Upper lobe of right lung (tissue), 1 donor: ENCODE data around the gene COL5A3. TPM values are rescaled to one million over a fixed set of nuclear protein-coding genes. Genes with fewer than 3 reads are reported as not detected.

Experiments
- ATAC-seq: fragments of 200-7000 bp; cut with Tn5 transposase; one replicate; pipeline ENCODE4 v1.9.1; 2020; ENCODE audit warnings: mild to moderate bottlenecking, moderate library complexity
- DNase-seq: peaks from one replicate; pipeline ENCODE4 v3.0.0-alpha.2; 2020
- H3K27ac ChIP-seq: fragments of 200-600 bp; one replicate; pipeline ENCODE4 v1.8.0; 2022
- H3K27me3 ChIP-seq: fragments of 200-600 bp; one replicate; pipeline ENCODE4 v1.8.0; 2022; ENCODE audit warnings: mild to moderate bottlenecking
- H3K36me3 ChIP-seq: fragments of 200-600 bp; one replicate; pipeline ENCODE4 v1.8.0; 2022
- H3K4me1 ChIP-seq: fragments of 200-600 bp; one replicate; pipeline ENCODE4 v1.8.0; 2022
- H3K4me3 ChIP-seq: fragments of 200-600 bp; one replicate; pipeline ENCODE4 v1.8.0; 2022; ENCODE audit warnings: mild to moderate bottlenecking
- H3K9me3 ChIP-seq: fragments of 200-600 bp; one replicate; pipeline ENCODE4 v1.8.0; 2022
- intact Hi-C: fragments of 100-400 bp; cut with DNase I; formaldehyde crosslinking; loops from one replicate; pipeline ENCODE4 v1.11.0; 2022
- total RNA-seq: library from RNA; stranded (reverse); fragmentation: NEBNext Ultra II Directional; extraction: Animal tissue kit (Norgen Biotek cat#: 25700); gene quantifications from one replicate; pipeline ENCODE4 v1.2.1, GENCODE V29; 2021
- TF ChIP-seq, protein P1 (sequence below): fragments of 200-600 bp; IDR thresholded peaks from one replicate; pipeline ENCODE4 v1.8.0; 2022; ENCODE audit warnings: antibody characterized with exemption
- donor health status: DM: no; HTN: yes; CAD: no; lungs with severe emphysema.

Gene COL5A3
- total RNA-seq, 1 donor from 2014 or later: 9.6 TPM

DNA sequence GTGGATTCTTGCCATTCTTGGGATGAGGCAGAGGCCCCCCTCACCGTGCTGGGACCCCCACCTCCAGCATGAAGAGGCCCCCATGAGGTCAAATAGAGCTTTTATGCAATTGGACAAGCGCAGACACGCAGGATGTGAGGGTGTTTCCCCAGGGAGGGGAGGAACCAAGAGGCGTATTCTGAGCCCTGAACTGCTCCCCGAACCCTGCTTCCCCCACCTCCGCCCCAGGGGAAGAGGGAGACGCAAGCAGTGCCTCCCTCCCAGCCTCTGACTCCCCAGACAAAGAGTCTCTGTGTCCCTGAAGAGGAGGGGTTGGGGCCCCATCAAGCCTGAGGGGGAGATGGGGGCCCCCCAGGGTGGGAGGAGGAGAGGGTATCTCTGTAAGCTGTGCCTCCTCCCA, 1.7 kb upstream of the COL5A3 start:
- Histone ChIP-seq H3K36me3 (no peaks in the 10 kb centered on the region), H3K9me3 (no peaks in the 10 kb centered on the region), H3K27me3 (peaks cover 31% of the 10 kb centered on the region), H3K4me3 (no peak overlapping the region), H3K4me1 (no peaks in the 10 kb centered on the region), H3K27ac (no peak overlapping the region)
- TF ChIP-seq, protein P1, sequence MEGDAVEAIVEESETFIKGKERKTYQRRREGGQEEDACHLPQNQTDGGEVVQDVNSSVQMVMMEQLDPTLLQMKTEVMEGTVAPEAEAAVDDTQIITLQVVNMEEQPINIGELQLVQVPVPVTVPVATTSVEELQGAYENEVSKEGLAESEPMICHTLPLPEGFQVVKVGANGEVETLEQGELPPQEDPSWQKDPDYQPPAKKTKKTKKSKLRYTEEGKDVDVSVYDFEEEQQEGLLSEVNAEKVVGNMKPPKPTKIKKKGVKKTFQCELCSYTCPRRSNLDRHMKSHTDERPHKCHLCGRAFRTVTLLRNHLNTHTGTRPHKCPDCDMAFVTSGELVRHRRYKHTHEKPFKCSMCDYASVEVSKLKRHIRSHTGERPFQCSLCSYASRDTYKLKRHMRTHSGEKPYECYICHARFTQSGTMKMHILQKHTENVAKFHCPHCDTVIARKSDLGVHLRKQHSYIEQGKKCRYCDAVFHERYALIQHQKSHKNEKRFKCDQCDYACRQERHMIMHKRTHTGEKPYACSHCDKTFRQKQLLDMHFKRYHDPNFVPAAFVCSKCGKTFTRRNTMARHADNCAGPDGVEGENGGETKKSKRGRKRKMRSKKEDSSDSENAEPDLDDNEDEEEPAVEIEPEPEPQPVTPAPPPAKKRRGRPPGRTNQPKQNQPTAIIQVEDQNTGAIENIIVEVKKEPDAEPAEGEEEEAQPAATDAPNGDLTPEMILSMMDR: no peak
- intact Hi-C loops: no loop called here
- ATAC-seq (no peak), DNase-seq (no peak)

DNA sequence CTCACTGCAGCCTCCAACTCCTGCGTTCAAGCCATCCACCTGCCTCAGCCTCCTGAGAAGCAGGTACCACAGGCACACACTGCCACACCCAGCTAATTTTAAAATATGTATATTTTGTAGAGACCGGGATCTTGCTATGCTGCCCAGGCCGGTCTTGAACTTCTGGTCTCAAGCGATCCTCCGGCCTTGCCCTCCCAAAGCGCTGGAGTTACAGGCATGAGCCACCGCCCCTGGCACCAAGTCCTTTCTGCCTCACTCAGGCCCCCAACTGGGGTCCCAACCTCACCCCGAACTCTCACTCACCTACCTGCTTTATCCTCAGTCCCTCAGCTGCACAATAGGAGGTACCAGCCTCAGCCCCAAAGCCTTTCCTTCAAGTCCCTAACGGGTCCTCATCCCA, 635 bp upstream of the COL5A3 start:
- no peak for ATAC-seq
- Histone ChIP-seq H3K4me3 (peak overlapping the region; percentile 51), H3K36me3 (no peaks in the 10 kb centered on the region), H3K4me1 (peaks cover under 1% of the 10 kb centered on the region), H3K27me3 (peaks cover 31% of the 10 kb centered on the region), H3K9me3 (no peaks in the 10 kb centered on the region), H3K27ac (no peak overlapping the region)
- DNase-seq: no peak
- TF ChIP-seq, protein P1: no peak
- intact Hi-C loops: no loop called here

DNA sequence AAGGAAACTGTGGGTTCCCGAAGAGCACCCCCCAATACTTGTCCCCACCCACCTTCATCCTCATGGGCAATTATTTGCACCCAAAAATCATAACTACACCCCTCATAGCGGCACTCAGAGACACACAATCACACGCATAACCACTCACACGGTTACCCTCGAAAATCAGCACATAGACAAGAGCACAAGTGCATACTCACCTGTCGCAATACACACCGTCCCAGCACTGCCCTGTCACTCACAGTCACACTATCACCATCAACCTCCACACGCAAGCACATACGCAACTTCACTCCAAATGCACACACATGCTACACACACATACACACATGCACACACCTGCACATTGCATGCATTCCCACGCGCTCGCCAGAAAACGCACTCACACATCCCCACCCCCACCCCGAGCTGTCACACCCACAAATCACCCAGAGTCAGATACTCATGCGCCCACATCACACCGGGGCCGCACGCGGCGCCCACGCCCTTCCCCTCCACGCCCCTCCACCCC, 535 bp downstream of the COL5A3 start:
- peaks cover 37% of the 10 kb centered on the region for H3K27me3 ChIP-seq
- no peak overlapping the region for H3K27ac ChIP-seq
- no peaks in the 10 kb centered on the region for H3K9me3 ChIP-seq
- DNase-seq (no peak), ATAC-seq (no peak)
- H3K36me3 ChIP-seq: no peaks in the 10 kb centered on the region
- intact Hi-C loops: no loop called here
- H3K4me3 ChIP-seq: peak overlapping the region; percentile 51
- TF ChIP-seq, protein P1: no peak
- peaks cover 3% of the 10 kb centered on the region for H3K4me1 ChIP-seq

DNA sequence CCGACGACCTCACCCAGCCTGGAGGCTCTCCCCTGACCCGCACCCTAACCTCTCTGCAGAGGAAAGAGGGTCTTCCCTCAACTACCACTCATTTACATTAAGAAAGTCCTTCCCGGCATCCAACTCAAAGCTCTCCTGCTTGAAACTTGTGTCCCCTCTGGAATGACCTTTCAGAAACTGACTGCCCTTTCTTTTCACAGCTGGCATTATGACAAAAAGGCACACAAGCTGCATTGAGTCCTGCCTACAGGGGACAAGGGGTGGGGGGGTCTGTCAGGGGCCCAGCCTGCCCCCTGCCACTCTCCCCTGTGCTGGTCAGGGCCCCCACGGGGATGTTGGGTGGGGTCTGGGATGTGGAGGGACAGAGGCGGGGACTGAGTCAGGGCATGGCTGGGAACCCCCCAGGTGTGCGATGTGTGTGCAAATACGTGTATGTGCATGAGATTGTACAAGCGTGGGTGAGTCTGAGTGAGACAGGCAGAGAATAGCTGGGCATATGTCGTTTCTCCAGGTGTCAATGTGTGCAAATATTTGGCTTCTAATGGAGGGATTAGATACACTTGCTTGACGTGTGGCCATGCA, 2.0 kb downstream of the COL5A3 start:
- DNase-seq (no peak), ATAC-seq (no peak)
- TF ChIP-seq, protein P1: no peak
- Histone ChIP-seq H3K4me1 (peaks cover 3% of the 10 kb centered on the region), H3K27ac (peak overlapping the region; percentile 30), H3K4me3 (peak overlapping the region; percentile 10), H3K27me3 (peaks cover 35% of the 10 kb centered on the region), H3K9me3 (no peaks in the 10 kb centered on the region), H3K36me3 (no peaks in the 10 kb centered on the region)
- intact Hi-C loops: no loop called here

DNA sequence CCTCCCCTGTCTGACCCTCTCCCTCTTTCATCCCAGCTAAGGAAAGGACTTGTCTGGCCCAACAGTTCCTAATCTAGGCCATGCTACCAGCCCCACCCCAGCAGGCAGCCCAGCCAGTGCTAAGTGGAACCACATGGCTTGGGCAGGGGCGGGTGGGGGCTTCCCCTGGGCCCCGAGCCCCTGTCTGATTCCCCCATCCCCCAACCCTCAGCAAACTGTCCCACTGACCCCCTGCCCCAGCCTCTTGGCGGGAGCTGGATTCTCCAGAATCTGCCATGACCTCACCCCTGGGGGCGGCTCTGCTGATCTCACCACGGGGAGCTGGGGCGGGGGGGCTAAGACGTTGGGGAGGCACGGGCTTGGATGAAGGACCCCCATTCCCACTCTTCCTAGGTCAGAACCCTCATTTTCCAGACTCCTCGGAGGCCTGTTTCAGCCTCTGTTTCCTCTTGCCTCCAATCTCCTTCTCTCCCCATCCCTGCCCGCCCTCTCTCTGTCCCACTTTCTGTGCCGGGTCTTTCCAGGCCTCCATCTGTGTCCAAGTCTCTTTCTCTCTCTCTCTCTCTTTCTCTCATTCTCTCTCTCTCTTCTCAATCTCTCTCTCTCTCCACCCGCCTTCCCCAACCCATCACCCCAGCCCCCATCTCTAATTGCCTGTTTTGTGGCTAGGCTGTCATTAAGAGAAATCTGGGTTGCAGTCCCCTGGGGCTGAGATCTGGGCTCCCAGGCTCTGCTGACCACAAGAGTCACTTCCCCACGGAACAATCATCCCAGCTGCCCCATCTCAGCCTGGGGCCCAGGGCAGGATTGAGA, 2.7 kb downstream of the COL5A3 start:
- Histone ChIP-seq H3K36me3 (no peaks in the 10 kb centered on the region), H3K4me1 (peaks cover 3% of the 10 kb centered on the region), H3K27ac (peak overlapping the region; percentile 36), H3K27me3 (peaks cover 28% of the 10 kb centered on the region), H3K4me3 (peak overlapping the region; percentile 10), H3K9me3 (no peaks in the 10 kb centered on the region)
- ATAC-seq (no peak), DNase-seq (no peak)
- TF ChIP-seq, protein P1: no peak
- intact Hi-C loops: no loop called here
